HEK293T (cell line): ENCODE results near the gene NEK4.

Experiments
- ELF4 ChIP-seq: fragments of 450-650 bp; IDR thresholded peaks from 2 replicates; pipeline ENCODE4 v1.6.1; 2017; ENCODE audit warnings: antibody characterized with exemption
- NFRKB ChIP-seq: fragments of 450-650 bp; IDR thresholded peaks from 2 replicates; pipeline ENCODE4 v1.6.1; 2016; ENCODE audit warnings: mild to moderate bottlenecking, moderate library complexity
- SUZ12 ChIP-seq: fragments of 450-650 bp; IDR thresholded peaks from 2 replicates; pipeline ENCODE4 v1.6.1; 2016; ENCODE audit warnings: mild to moderate bottlenecking
- TARDBP ChIP-seq: fragments of 450-650 bp; IDR thresholded peaks from 2 replicates; pipeline ENCODE4 v1.6.1; 2016
- ZNF384 ChIP-seq: fragments of 450-650 bp; IDR thresholded peaks from 2 replicates; pipeline ENCODE4 v1.6.1; 2016
- TF ChIP-seq, protein P1 (sequence below): fragments of 450-650 bp; IDR thresholded peaks from 2 replicates; pipeline ENCODE4 v1.6.1; 2016

GRCh38 chr3:52754373-52754772, 16.4 kb downstream of the NEK4 start:
- TF ChIP-seq, protein P1, sequence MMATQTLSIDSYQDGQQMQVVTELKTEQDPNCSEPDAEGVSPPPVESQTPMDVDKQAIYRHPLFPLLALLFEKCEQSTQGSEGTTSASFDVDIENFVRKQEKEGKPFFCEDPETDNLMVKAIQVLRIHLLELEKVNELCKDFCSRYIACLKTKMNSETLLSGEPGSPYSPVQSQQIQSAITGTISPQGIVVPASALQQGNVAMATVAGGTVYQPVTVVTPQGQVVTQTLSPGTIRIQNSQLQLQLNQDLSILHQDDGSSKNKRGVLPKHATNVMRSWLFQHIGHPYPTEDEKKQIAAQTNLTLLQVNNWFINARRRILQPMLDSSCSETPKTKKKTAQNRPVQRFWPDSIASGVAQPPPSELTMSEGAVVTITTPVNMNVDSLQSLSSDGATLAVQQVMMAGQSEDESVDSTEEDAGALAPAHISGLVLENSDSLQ: no peak
- TF ChIP-seq ELF4 (no peak), NFRKB (no peak), ZNF384 (no peak), TARDBP (no peak), SUZ12 (no peak)
